ENCODE results near the gene NBAS. TPM values are rescaled to one million over a fixed set of nuclear protein-coding genes. Genes with fewer than 3 reads are reported as not detected.

Gene NBAS
- total RNA-seq, 1 experiment from 2014 or later: 32.5 TPM

DNA sequence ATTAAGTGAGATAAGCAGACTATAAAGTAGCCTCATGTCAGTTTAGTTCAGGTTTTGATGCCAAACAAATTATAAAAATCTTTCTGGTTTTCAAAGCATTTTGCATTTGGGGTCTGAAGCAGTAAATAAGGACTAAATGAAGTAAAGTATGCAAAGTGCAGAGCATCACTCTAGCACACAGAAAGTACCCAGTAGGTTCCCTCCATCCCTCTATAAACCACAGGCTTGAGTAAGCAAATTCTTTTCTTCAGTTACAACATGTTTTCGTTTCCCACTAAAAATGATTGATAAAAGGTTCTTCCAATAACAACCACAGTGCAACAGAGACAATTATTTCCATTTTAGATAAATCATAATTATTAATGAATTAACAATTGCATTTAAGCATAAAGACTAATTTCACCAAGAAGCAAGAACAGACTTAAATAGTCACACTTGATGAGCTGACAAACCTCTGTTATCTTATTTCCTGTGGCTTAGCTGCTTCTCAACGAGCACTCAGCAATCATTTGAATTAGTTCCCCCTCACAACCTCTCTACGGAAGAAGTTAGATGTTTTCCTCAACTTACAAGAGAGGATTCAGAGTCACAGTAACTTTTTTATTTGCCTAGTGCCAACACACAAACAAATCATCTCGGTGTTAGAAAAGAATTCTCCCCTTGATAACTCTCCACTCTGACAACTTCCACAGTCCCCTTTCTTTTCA, 249.8 kb downstream of the NBAS start:
- DNase-seq: no peak
- Histone ChIP-seq H2BK5ac (ENCODE audit: insufficient read length, low read length) (no peak overlapping the region), H3K9me3 (ENCODE audit: control insufficient read depth, low read depth, low read length) (no peaks in the 10 kb centered on the region), H3K4me2 (ENCODE audit: insufficient read depth, insufficient read length, low read length) (no peak overlapping the region), H2BK15ac (ENCODE audit: low read depth, low read length) (no peak overlapping the region), H2BK20ac (ENCODE audit: low read depth, low read length, poor library complexity, severe bottlenecking) (no peak overlapping the region), H2AK5ac (ENCODE audit: insufficient read length, low read length) (no peak overlapping the region), H3K18ac (ENCODE audit: insufficient read length, low read depth, low read length) (no peak overlapping the region), H3K79me2 (ENCODE audit: insufficient read depth, low read length) (no peaks in the 10 kb centered on the region), H2BK120ac (ENCODE audit: low read depth, low read length, poor library complexity, severe bottlenecking) (no peak overlapping the region), H3K4ac (ENCODE audit: low read depth, low read length) (no peak overlapping the region), H4K5ac (ENCODE audit: insufficient read length, low read depth, low read length) (no peak overlapping the region), H3K23me2 (ENCODE audit: insufficient read length, low read depth, low read length, poor library complexity, severe bottlenecking) (no peaks in the 10 kb centered on the region), H3K27ac (ENCODE audit: insufficient read length, low read depth, low read length) (no peak overlapping the region), H3K14ac (ENCODE audit: insufficient read depth, low read length) (no peak overlapping the region), H3K56ac (ENCODE audit: insufficient read length, low read depth, low read length) (no peak overlapping the region), H2BK12ac (ENCODE audit: insufficient read length, low read depth, low read length) (no peak overlapping the region), H4K8ac (replicated peaks; ENCODE audit: insufficient read length, low read depth, low read length) (no peak overlapping the region), H4K20me1 (ENCODE audit: control insufficient read depth, insufficient read depth, insufficient read length) (no peaks in the 10 kb centered on the region), H2AFZ (ENCODE audit: low read length) (no peak overlapping the region), H3T11ph (ENCODE audit: low read length) (no peak overlapping the region), H3K23ac (ENCODE audit: insufficient read length, low read depth, low read length) (no peak overlapping the region), H3K79me1 (ENCODE audit: insufficient read depth, low read depth, low read length, poor library complexity, severe bottlenecking) (no peaks in the 10 kb centered on the region), H4K91ac (ENCODE audit: insufficient read length, low read depth, low read length) (no peak overlapping the region), H3K27me3 (ENCODE audit: insufficient read depth, low read length) (no peaks in the 10 kb centered on the region), H3K4me1 (ENCODE audit: insufficient read depth, low read length) (no peaks in the 10 kb centered on the region), H3K9ac (ENCODE audit: extremely low read depth, insufficient read length, low read length) (no peak overlapping the region)
- Mint-ChIP-seq H3K9me3 (no peaks in the 10 kb centered on the region), H3K27ac (no peak overlapping the region), H3K36me3 (ENCODE audit: insufficient read depth in 1 of 3, low read depth in 3 of 3) (peaks cover 0 to 1% (median 0%) of the 10 kb centered on the region in 3 experiments; a peak in 1 of 7 replicates), H3K4me1 (peaks cover 3% of the 10 kb centered on the region in 2 experiments), H3K27me3 (ENCODE audit: low read depth) (no peaks in the 10 kb centered on the region), H3K4me3 (no peak overlapping the region)
- WGBS (ENCODE audit: extremely low coverage, insufficient read length, low lambda C conversion rate): no CpG with 5 or more reads among the region's 4 CpGs
- TF ChIP-seq, protein P1, sequence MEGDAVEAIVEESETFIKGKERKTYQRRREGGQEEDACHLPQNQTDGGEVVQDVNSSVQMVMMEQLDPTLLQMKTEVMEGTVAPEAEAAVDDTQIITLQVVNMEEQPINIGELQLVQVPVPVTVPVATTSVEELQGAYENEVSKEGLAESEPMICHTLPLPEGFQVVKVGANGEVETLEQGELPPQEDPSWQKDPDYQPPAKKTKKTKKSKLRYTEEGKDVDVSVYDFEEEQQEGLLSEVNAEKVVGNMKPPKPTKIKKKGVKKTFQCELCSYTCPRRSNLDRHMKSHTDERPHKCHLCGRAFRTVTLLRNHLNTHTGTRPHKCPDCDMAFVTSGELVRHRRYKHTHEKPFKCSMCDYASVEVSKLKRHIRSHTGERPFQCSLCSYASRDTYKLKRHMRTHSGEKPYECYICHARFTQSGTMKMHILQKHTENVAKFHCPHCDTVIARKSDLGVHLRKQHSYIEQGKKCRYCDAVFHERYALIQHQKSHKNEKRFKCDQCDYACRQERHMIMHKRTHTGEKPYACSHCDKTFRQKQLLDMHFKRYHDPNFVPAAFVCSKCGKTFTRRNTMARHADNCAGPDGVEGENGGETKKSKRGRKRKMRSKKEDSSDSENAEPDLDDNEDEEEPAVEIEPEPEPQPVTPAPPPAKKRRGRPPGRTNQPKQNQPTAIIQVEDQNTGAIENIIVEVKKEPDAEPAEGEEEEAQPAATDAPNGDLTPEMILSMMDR (conservative IDR thresholded peaks at IDR 0.05): no peak
